Bronchial epithelial cell (primary cell): ENCODE data around the gene KCNN1. TPM values are rescaled to one million over a fixed set of nuclear protein-coding genes. Genes with fewer than 3 reads are reported as not detected.

Experiments used
- DNase-seq: peaks from one replicate; pipeline ENCODE4 v3.0.0-alpha.2; 2010; ENCODE audit warnings: low read depth
- FAIRE-seq: peaks from 2 replicates; lab custom pipeline; 2011; peaks lifted over from hg19 to GRCh38; lab: Jason Lieb, UNC
- H3K27me3 ChIP-seq: 2 replicates; pipeline ENCODE4 v1.5.1; 2011; ENCODE audit warnings: low read length; ENCODE audit not compliant: control insufficient read depth, insufficient read depth
- H3K36me3 ChIP-seq: 2 replicates; pipeline ENCODE4 v1.5.1; 2011; ENCODE audit warnings: low read length; ENCODE audit not compliant: control insufficient read depth, insufficient read depth
- H3K4me3 ChIP-seq: 2 replicates; pipeline ENCODE4 v1.5.1; 2011; ENCODE audit warnings: mild to moderate bottlenecking, low read depth, low read length, control low read depth
- CTCF ChIP-seq: IDR thresholded peaks from 2 replicates; pipeline ENCODE4 v1.5.1; 2011; ENCODE audit warnings: mild to moderate bottlenecking, moderate library complexity, low read length, control low read depth, inconsistent platforms; ENCODE audit not compliant: insufficient read depth, severe bottlenecking
- total RNA-seq: library from RNA; depleted of rRNA; stranded (reverse); fragments of >200 nt; gene quantifications from 2 replicates; pipeline ENCODE4 v1.2.1, GENCODE V29; 2014

KCNN1 gene
- total RNA-seq, 1 donor from 2014 or later, result not detected

DNA sequence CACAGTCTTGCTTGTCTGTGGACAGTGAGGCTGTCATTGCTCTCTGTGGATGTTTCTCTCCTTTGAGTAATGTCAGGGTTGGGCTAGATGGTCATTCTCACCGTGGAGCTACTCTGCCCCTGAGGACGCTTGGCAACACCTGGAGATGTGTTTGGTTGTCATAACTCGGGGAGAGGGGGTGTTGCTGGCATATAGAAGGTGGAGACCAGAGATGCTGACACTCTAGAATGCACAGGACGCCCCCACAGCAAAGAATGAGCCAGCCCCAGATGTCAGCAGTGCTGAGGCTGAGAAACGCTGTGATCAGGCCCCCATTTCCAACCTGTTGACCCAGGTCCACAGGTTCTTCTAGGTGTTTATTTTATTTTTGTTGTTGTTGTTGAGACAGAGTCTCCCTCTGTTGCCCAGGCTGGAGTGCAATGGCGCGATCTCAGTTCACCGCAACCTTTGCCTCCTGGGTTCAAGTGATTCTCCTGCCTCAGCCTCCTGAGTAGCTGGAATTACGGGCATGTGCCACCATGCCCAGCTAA lies 29.5 kb upstream of the KCNN1 start:
- Histone ChIP-seq H3K4me3 (no peak overlapping the region), H3K36me3 (peaks cover 4% of the 10 kb centered on the region), H3K27me3 (no peaks in the 10 kb centered on the region)
- TF ChIP-seq CTCF, result no peak
- FAIRE-seq (no peak), DNase-seq (no peak)

DNA sequence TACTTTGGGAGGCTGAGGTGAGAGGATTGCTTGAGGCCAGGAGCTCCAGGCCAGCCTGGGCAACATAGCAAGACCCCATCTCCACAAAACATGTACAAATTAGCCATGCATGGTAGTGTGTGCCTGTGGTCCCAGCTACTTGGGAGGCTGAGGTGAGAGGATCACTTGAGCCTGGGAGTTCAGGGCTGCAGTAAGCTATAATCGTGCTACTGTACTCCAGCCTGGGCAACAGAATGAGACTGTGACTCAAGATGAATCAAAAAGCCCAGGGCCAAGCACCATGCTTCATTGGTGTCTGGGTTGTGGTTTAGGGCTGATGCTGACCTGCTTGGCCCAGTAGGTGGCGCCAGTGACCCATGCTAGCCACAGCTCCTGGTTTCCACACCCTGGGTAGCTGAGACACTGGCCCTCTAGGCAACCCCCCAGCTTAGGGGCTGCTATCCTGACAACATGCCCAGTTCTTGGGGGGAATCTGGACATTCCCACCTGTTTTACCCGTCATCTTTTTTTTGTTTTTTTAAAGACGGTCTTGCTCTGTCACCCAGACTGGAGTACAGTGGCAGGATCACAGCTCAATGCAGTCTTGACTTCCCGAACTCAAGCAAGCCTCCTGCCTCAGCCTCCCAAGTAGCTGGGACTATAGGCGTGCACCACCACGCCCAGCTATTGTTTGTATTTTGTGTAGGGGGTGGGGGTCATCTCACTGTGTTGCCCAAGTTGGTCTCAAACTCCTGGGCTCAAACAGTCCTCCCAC lies 28.6 kb upstream of the KCNN1 start:
- Histone ChIP-seq H3K4me3 (no peak overlapping the region), H3K27me3 (no peaks in the 10 kb centered on the region), H3K36me3 (peaks cover 4% of the 10 kb centered on the region)
- peak; percentile 89 for DNase-seq
- TF ChIP-seq CTCF, result peak; percentile 99
- peak; percentile 72 for FAIRE-seq

DNA sequence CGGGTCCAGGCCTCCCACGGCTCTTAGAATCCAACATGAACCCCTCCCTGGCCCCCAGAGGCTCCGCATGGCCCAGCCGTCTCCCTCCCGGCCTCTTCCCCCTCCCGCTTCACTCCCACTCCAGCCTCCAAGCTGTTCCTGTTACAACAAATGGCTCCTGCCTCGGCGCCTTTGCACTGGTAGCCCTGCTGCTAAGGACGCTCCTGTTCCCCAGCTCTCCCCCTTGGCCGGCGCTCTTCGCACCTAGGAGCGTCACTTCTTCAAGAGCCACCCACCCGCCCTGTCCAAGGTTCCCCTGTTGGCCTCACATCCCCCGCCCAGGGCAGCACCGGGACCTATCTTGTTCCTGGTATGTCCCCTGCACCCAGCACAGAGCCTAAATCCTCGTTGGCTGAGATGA lies 24.7 kb upstream of the KCNN1 start:
- Histone ChIP-seq H3K4me3 (no peak overlapping the region), H3K27me3 (no peaks in the 10 kb centered on the region), H3K36me3 (peaks cover 5% of the 10 kb centered on the region)
- DNase-seq (no peak), FAIRE-seq (no peak)
- TF ChIP-seq CTCF, result no peak

GRCh38 chr19:17942582-17943273 lies 24.2 kb upstream of the KCNN1 start:
- FAIRE-seq, result no peak
- Histone ChIP-seq H3K36me3 (peaks cover 5% of the 10 kb centered on the region), H3K27me3 (no peaks in the 10 kb centered on the region), H3K4me3 (no peak overlapping the region)
- TF ChIP-seq CTCF, result no peak
- DNase-seq, result no peak

DNA sequence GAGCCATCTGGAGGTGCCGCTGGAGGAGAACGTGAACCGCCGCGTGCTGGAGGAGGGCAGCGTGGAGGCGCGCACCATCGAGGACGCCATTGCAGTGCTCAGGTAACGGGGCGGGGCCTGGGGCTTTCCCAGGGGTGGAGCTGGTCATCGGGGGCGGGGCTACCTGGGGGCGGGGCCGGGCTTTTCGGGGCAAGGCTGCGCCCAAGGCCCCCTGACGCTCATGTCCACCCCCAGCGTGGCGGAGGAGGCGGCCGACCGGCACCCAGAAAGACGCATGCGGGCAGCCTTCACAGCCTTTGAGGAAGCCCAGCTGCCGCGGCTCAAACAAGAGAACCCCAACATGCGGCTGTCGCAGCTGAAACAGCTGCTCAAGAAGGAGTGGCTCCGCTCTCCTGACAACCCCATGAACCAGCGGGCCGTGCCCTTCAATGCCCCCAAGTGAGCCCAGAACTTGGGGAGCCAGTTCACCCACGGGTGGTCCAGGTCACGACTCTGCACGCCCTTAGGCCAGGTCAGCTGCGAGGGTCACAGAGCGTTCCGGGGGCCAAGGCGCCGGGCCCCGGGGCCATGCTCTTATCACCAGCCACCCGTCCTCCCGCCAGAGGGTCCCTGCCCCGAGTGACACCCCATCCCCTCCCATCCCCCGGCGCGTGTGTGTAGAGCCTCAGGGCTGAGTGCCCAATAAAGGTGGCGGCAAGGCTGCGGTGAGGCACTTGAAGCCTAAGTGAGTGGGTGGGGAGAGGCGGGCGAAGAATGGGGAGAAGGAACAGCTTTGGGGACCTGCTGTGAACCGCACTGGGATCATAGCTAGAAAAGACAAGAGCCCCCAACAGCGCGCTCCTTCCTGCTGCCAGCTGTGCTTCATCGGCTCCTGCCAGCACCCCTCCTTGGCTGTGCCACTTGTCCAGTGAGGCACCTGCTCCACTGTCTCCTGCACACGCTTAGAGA lies 23.4 kb upstream of the KCNN1 start:
- H3K36me3 ChIP-seq, result peaks cover 5% of the 10 kb centered on the region

More for the DNA sequence above, 23.4 kb upstream of the KCNN1 start:
- DNase-seq (no peak), FAIRE-seq (no peak)
- no peak overlapping the region for H3K4me3 ChIP-seq
- no peaks in the 10 kb centered on the region for H3K27me3 ChIP-seq
- TF ChIP-seq CTCF, result no peak
